ENCODE results near the gene SSH2. TPM values are rescaled to one million over a fixed set of nuclear protein-coding genes. Genes with fewer than 3 reads are reported as not detected.

Gene SSH2
- polyA plus RNA-seq, 1 experiment: 24.1 TPM

DNA sequence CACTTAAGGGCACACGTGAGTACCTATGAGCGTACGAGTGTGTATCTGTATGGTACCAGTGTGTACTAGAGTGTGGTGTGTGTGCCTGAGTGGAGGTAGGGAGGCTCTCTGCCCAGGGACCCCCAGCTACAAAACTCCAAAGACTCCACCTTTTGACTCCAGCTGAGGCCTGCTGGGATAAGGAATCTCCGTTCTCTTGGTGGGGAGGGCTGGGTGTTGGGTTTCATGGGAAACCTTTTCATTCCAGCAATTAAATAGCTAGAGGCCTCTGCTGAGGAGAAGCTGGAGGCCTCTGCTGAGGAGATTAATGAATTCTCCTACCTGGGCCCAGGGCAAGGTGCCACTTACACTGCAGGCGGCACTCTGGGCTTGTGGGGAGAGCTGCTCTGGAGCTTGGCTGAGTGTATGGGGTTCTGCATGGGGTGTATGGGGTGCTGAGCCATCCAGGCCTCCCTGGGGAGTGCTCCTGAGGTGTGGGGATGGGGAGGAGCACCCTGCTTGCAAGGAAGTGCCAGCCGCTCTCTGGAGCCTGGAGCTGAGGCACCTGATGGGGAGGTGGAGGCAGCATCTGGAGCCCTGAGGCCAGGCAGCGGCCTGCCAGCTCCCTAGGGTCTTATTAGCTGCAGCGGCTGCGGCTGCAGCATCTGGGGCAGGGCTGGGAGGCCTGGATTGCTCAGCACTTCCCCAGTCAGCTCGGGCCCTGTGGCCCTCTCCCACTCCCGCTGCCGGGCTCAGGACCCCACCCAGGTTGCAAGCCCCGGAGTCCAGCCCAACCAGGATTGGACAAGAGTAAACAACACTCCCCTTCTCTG, 332.5 kb downstream of the SSH2 start:
- CTCF ChIA-PET: interaction anchor here (0.5 to 1.1 kb wide), 2 partner anchors 182 to 227 kb away, joined by 3 read pairs; no protein-coding TSS in a partner anchor
- POLR2A ChIA-PET: interaction anchor here (0.5 to 1.1 kb wide), 2 partner anchors 9 to 17 kb away, joined by 4 to 10 read pairs; no protein-coding TSS in a partner anchor
- Histone ChIP-seq H3K27ac (ENCODE audit: low read depth, low read length) (no peak overlapping the region), H3K27me3 (ENCODE audit: control insufficient read depth, insufficient read depth, low read length) (no peaks in the 10 kb centered on the region), H3K9me3 (ENCODE audit: control insufficient read depth, insufficient read depth, low read length) (no peaks in the 10 kb centered on the region; the same call in 1 of the 2 replicates), H3K4me3 (ENCODE audit: low read depth, low read length) (no peak overlapping the region)
- DNase-seq (ENCODE audit: low read depth, low spot score): no peak
- TF ChIP-seq, protein P1, sequence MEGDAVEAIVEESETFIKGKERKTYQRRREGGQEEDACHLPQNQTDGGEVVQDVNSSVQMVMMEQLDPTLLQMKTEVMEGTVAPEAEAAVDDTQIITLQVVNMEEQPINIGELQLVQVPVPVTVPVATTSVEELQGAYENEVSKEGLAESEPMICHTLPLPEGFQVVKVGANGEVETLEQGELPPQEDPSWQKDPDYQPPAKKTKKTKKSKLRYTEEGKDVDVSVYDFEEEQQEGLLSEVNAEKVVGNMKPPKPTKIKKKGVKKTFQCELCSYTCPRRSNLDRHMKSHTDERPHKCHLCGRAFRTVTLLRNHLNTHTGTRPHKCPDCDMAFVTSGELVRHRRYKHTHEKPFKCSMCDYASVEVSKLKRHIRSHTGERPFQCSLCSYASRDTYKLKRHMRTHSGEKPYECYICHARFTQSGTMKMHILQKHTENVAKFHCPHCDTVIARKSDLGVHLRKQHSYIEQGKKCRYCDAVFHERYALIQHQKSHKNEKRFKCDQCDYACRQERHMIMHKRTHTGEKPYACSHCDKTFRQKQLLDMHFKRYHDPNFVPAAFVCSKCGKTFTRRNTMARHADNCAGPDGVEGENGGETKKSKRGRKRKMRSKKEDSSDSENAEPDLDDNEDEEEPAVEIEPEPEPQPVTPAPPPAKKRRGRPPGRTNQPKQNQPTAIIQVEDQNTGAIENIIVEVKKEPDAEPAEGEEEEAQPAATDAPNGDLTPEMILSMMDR (IDR thresholded peaks at IDR 0.05; ENCODE audit: low read depth, low read length): no peak

DNA sequence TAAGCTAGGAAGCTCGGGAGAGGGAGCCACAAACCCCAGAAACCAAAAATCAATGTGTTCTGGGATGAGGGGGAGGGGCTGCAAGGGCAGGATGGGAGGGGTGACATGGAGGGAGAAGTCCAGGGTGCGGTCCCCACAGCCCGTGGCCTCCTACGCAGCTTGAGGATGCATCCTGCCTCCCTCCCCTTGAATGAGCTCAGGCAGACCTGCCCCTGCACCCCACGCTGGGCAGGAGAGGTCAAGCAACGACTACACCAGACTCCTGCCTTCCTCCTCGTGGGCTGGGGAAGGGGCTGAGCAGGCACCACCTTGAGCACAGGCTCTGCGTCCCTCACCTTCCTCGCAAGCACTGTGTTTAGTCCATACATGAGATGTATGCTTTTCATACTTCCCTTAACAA, 333.2 kb downstream of the SSH2 start:
- TF ChIP-seq, protein P1 (IDR thresholded peaks at IDR 0.05; ENCODE audit: low read depth, low read length): no peak
- no peak overlapping the region for H3K4me3 ChIP-seq (ENCODE audit: low read depth, low read length)
- DNase-seq (ENCODE audit: low read depth, low spot score): no peak
- H3K27ac ChIP-seq (ENCODE audit: low read depth, low read length): no peak overlapping the region
- POLR2A ChIA-PET: interaction anchor here (1.1 kb wide), 1 partner anchor 18 kb away, joined by 4 read pairs; no protein-coding TSS in a partner anchor
- CTCF ChIA-PET: interaction anchor here (1.1 kb wide), 1 partner anchor 227 kb away, joined by 3 read pairs; no protein-coding TSS in a partner anchor
- H3K27me3 ChIP-seq (ENCODE audit: control insufficient read depth, insufficient read depth, low read length): no peaks in the 10 kb centered on the region
- H3K9me3 ChIP-seq (ENCODE audit: control insufficient read depth, insufficient read depth, low read length): no peaks in the 10 kb centered on the region; the same call in 1 of the 2 replicates

DNA sequence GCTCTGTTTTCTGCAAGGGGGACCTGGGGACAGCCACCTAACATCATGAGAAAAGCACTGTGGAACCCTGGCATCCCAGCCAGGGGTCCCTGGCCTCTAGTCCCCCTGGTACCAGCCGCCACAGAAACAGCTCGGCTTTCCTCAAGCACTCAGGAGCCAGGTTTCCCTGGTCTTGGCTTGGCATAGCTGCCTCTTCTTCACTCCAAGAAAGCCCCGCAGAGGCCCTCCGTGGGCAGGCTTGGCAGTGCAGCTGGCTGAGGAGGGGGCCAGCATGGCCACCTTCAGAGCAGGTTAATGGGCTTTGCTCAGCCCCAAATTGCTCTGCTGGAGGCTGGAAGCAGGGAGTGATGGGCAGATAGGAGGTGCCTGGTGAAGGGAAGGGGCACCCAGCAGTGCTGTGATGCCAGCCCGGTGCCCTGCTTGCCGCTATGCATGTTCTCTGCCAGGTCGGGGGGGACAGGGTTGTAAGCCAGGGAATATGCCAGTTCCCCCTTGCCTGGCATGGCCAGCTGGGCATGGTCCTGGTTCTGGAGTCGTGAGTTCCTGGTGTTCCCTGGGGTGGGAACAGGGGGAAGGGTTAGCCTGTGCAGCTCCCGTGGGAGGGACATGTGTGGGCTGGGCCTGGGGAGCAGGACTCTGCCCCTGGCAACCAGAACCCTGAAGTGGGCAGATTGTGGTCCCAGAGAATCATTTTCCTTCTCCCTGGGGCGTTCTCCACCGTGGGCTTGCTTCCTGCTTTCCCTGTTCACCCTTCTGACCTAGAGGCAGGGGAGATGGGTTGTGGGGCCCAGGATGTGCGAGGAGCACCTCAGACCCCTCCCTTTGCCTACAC, 333.9 kb downstream of the SSH2 start:
- CTCF ChIA-PET: interaction anchor here (1.1 kb wide), 1 partner anchor 226 kb away, joined by 3 read pairs; no protein-coding TSS in a partner anchor
- TF ChIP-seq, protein P1 (IDR thresholded peaks at IDR 0.05; ENCODE audit: low read depth, low read length): no peak
- Histone ChIP-seq H3K27me3 (ENCODE audit: control insufficient read depth, insufficient read depth, low read length) (no peaks in the 10 kb centered on the region), H3K4me3 (ENCODE audit: low read depth, low read length) (no peak overlapping the region), H3K9me3 (ENCODE audit: control insufficient read depth, insufficient read depth, low read length) (no peaks in the 10 kb centered on the region; the same call in 1 of the 2 replicates), H3K27ac (ENCODE audit: low read depth, low read length) (no peak overlapping the region)
- POLR2A ChIA-PET: no interaction called here
- DNase-seq (ENCODE audit: low read depth, low spot score): no peak

DNA sequence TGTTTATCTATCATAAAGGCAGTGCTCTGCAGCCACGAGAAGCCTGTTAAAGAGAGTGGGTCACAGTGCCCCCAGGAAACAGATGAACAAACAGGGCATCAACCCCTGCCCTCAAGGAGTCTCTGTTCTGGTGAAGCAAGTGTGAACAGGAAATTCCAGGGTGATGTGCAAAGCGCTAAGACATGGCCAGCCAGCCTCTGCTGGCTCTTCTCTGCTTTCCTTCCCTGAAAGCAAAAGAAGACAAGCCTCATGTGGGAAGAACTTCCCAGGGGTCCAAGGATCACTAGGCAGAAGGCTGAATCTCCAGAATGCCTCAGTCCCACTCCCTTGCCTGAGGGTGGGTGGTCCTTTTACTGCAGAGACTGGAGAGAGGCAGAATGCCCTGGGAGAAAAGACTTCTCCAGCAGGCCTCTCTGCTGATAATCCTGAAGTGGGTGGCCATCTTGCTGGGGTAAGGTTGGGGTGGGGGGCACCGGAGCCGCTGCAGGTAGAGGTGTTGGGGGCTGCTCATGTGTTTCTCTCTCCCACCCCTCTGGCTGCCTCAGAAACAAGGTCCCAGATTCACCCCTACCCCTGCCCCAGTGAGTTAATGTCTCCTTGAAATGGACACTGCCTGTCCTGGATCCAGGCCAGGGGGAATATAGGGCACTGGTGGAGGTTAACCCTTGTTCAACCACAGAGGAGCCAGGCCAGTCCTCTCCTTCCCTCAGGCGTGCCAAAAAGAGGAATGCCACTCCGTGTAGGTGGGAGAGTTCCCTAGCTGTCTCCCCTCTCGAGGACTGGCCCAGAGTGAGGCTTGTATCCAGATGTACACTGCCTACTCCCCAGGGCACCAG, 334.7 kb downstream of the SSH2 start:
- Histone ChIP-seq H3K27me3 (ENCODE audit: control insufficient read depth, insufficient read depth, low read length) (no peaks in the 10 kb centered on the region), H3K27ac (ENCODE audit: low read depth, low read length) (no peak overlapping the region), H3K4me3 (ENCODE audit: low read depth, low read length) (no peak overlapping the region), H3K9me3 (ENCODE audit: control insufficient read depth, insufficient read depth, low read length) (no peaks in the 10 kb centered on the region; the same call in 1 of the 2 replicates)
- POLR2A ChIA-PET: no interaction called here
- DNase-seq (ENCODE audit: low read depth, low spot score): no peak
- TF ChIP-seq, protein P1 (IDR thresholded peaks at IDR 0.05; ENCODE audit: low read depth, low read length): no peak
- CTCF ChIA-PET: no interaction called here

Measured in AG04450 (cell line).